Endothelial cell of coronary artery (primary cell): Measurements from ENCODE around the gene KRR1. TPM values are rescaled to one million over a fixed set of nuclear protein-coding genes. Genes with fewer than 3 reads are reported as not detected.

ENCODE experiments used
- total RNA-seq: library from RNA; depleted of rRNA; stranded (reverse); fragments of >200 nt; gene quantifications from 2 replicates; pipeline ENCODE4 v1.2.3, GENCODE V29; 2014

The KRR1 gene
- 27.7 and 28.8 TPM in 2 replicates for total RNA-seq

DNA sequence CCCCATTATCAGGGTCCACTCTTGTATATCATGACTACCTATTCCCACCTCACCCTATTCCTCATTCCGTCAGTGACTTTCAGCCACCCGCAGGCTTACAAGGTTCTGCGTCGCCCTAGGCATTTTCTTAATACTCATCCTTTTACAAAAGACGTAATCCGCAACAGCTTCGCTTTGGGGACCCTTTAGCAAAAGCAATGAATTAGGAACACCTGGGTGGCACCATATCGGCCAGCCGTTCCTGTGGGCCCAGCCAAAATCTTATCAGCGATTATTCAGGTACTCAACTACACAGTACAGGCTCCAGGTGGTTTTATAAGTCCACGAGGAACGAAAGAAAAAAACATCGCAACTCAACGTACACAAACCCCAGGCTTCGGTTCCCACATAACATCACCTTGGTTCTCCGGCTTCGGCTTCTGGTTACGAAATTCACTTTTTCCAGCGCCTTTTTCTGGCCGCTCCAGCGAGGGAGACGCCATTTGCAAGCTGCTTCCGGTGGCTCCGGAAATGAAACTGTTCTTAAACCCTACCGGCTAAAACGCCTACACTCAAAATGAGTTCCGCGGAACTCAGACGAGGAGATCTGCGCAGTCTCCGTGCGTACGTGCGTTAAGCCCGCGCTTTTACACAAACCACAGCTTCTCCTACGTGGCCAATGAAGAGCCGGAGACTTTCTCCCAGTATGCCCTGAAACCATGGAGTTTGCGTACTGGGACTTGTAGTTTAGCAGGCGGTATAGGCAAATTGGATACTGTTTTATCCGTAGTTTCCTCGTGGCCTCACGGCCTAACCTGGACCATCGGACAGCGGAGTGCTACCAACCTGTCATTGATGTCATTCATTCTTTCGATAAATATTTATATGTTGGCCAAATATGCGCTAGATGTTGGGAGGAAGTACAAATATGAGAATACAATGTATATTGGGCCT is at the start of gene KRR1:
KRR1 (minus strand) TSS at position 494 of the 933 bp plus-strand sequence; CDS start at position 482, 12 bp downstream.

DNA sequence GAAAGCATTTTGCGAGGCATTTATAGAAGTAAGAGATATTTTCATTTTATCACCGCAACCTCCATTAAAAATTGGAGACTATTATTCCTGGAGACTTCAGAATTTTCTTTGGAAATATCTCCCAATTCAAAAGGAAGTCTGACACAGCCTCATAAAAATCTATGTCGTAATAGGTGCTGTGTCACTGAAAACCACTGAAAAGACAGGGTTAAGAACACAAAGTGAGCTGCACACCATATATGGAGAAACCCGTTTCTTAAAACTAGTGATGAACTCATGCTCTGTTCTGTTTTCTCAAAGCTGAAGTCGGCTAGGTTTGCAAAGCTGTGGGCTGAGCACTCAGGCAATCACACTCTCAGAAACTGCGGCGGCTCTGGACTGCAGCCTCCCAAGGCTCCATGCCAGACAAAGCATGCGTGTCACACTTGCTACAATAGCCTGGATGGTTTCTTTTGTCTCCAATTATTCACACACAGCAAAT is 30.9 kb downstream of the KRR1 start, which contains the start of gene GLIPR1:
GLIPR1 (plus strand) TSS at position 287 of the 481 bp plus-strand sequence; CDS start at position 413, 126 bp downstream.

Other genes with a start within 250 kb of the KRR1 start
- 2.5 and 3.5 TPM in 2 replicates for gene CAPS2, start 181.3 kb downstream of the KRR1 start, total RNA-seq
- not detected in 2 replicates for gene GLIPR1L1, start 176.9 kb downstream of the KRR1 start, total RNA-seq
- gene GLIPR1L2, start 120.5 kb downstream of the KRR1 start, total RNA-seq: 0.18 and 0.56 TPM in 2 replicates
- gene GLIPR1, start 30.9 kb downstream of the KRR1 start, total RNA-seq: 46.3 and 50.5 TPM in 2 replicates